Measurements from ENCODE around the gene NEO1. TPM values are rescaled to one million over a fixed set of nuclear protein-coding genes. Genes with fewer than 3 reads are reported as not detected.

NEO1 gene
- total RNA-seq, 1 donor from 2014 or later = 30.3 TPM

DNA sequence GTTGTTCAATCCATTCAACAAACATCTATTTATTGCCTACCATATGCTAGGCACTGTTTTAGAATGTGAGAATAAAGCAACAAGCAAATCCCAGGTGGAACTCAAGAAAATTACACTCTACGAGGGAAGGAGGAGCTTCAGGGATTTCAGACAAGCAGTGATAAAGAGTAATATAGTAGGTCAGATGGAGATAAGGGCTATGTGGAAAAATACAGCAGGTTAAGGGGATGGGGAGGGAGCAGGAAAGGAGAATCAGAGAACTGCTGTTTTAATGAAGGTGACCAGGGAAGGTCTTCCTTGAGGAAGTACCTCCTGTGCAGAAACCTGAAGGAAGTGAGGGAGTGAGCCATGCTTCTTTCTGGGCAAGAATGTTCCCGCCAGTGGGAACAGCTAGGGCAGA lies 47.2 kb upstream of the NEO1 start:
- Histone ChIP-seq H3K36me3 (ENCODE audit: insufficient read depth, low read length) (no peaks in the 10 kb centered on the region), H3K79me2 (ENCODE audit: insufficient read depth, low read length) (no peaks in the 10 kb centered on the region), H3K27me3 (ENCODE audit: insufficient read depth, low read length) (no peaks in the 10 kb centered on the region), H3K4me2 (ENCODE audit: low read length) (no peak overlapping the region), H4K20me1 (ENCODE audit: insufficient read depth, low read length) (no peaks in the 10 kb centered on the region), H3K4me1 (ENCODE audit: insufficient read depth, low read length) (no peaks in the 10 kb centered on the region), H2AFZ (ENCODE audit: low read depth, low read length) (no peak overlapping the region), H3K4me3 (ENCODE audit: insufficient read depth, low read depth, low read length) (no peak overlapping the region), H3K9me3 (ENCODE audit: insufficient read depth, low read depth, low read length) (no peaks in the 10 kb centered on the region), H3K9ac (ENCODE audit: low read length) (no peak overlapping the region), H3K27ac (ENCODE audit: low read depth, low read length) (no peak overlapping the region)
- Mint-ChIP-seq H3K9me3 (ENCODE audit: unreplicated experiment) (no peaks in the 10 kb centered on the region), H3K4me1 (ENCODE audit: low read depth, unreplicated experiment) (peaks cover 12% of the 10 kb centered on the region), H3K36me3 (ENCODE audit: low read depth, unreplicated experiment) (no peaks in the 10 kb centered on the region), H3K27me3 (ENCODE audit: low read depth, unreplicated experiment) (peaks cover 5% of the 10 kb centered on the region), H3K27ac (ENCODE audit: unreplicated experiment) (no peak overlapping the region), H3K4me3 (ENCODE audit: unreplicated experiment) (no peak overlapping the region)
- no peak for DNase-seq (ENCODE audit: low read depth)
- no peak for TF ChIP-seq EZH2 (IDR thresholded peaks at IDR 0.05; ENCODE audit: insufficient read depth, low read length)
- TF ChIP-seq CTCF (IDR thresholded peaks at IDR 0.05; ENCODE audit: insufficient read depth, low read depth, low read length) = no peak
- no peak for FAIRE-seq

GRCh38 chr15:73005446-73005845 lies 46.8 kb upstream of the NEO1 start:
- no peaks in the 10 kb centered on the region for H3K9me3 Mint-ChIP-seq (ENCODE audit: unreplicated experiment)
- FAIRE-seq = no peak
- Histone ChIP-seq H3K27ac (ENCODE audit: low read depth, low read length) (no peak overlapping the region), H3K9me3 (ENCODE audit: insufficient read depth, low read depth, low read length) (no peaks in the 10 kb centered on the region), H3K4me3 (ENCODE audit: insufficient read depth, low read depth, low read length) (no peak overlapping the region), H4K20me1 (ENCODE audit: insufficient read depth, low read length) (no peaks in the 10 kb centered on the region), H3K9ac (ENCODE audit: low read length) (no peak overlapping the region), H3K27me3 (ENCODE audit: insufficient read depth, low read length) (no peaks in the 10 kb centered on the region), H3K4me2 (ENCODE audit: low read length) (no peak overlapping the region), H3K36me3 (ENCODE audit: insufficient read depth, low read length) (no peaks in the 10 kb centered on the region), H3K4me1 (ENCODE audit: insufficient read depth, low read length) (no peaks in the 10 kb centered on the region), H3K79me2 (ENCODE audit: insufficient read depth, low read length) (no peaks in the 10 kb centered on the region), H2AFZ (ENCODE audit: low read depth, low read length) (no peak overlapping the region)
- no peaks in the 10 kb centered on the region for H3K36me3 Mint-ChIP-seq (ENCODE audit: low read depth, unreplicated experiment)
- no peak overlapping the region for H3K27ac Mint-ChIP-seq (ENCODE audit: unreplicated experiment)
- H3K4me3 Mint-ChIP-seq (ENCODE audit: unreplicated experiment) = no peak overlapping the region
- H3K4me1 Mint-ChIP-seq (ENCODE audit: low read depth, unreplicated experiment) = peaks cover 12% of the 10 kb centered on the region
- peaks cover 5% of the 10 kb centered on the region for H3K27me3 Mint-ChIP-seq (ENCODE audit: low read depth, unreplicated experiment)
- no peak for TF ChIP-seq EZH2 (IDR thresholded peaks at IDR 0.05; ENCODE audit: insufficient read depth, low read length)
- TF ChIP-seq CTCF (IDR thresholded peaks at IDR 0.05; ENCODE audit: insufficient read depth, low read depth, low read length) = no peak
- DNase-seq (ENCODE audit: low read depth) = no peak

DNA sequence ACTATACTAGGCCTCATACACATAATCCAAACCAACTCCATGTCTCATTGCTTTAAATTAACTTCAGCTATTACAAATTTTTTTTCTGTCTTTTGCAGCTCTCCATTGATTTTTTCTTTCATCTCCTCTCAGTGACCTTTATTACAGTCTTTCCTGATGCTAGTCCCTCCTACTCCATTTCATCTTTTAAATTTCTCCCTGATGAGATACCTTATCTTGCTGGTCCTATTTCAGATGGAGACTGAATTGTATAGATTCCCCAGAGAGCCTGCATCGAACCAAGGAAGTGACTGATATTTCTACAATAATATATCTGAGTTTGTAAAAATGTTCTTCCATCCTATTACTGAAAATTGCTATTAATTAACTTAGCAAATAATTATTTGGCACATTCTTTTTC lies 45.7 kb upstream of the NEO1 start:
- Mint-ChIP-seq H3K4me1 (ENCODE audit: low read depth, unreplicated experiment) (peaks cover 12% of the 10 kb centered on the region), H3K27me3 (ENCODE audit: low read depth, unreplicated experiment) (peaks cover 5% of the 10 kb centered on the region), H3K27ac (ENCODE audit: unreplicated experiment) (no peak overlapping the region), H3K9me3 (ENCODE audit: unreplicated experiment) (no peaks in the 10 kb centered on the region), H3K36me3 (ENCODE audit: low read depth, unreplicated experiment) (no peaks in the 10 kb centered on the region), H3K4me3 (ENCODE audit: unreplicated experiment) (no peak overlapping the region)
- Histone ChIP-seq H2AFZ (ENCODE audit: low read depth, low read length) (no peak overlapping the region), H4K20me1 (ENCODE audit: insufficient read depth, low read length) (no peaks in the 10 kb centered on the region), H3K9ac (ENCODE audit: low read length) (no peak overlapping the region), H3K4me3 (ENCODE audit: insufficient read depth, low read depth, low read length) (no peak overlapping the region), H3K27me3 (ENCODE audit: insufficient read depth, low read length) (no peaks in the 10 kb centered on the region), H3K4me2 (ENCODE audit: low read length) (no peak overlapping the region), H3K4me1 (ENCODE audit: insufficient read depth, low read length) (no peaks in the 10 kb centered on the region), H3K27ac (ENCODE audit: low read depth, low read length) (no peak overlapping the region), H3K9me3 (ENCODE audit: insufficient read depth, low read depth, low read length) (no peaks in the 10 kb centered on the region), H3K36me3 (ENCODE audit: insufficient read depth, low read length) (no peaks in the 10 kb centered on the region), H3K79me2 (ENCODE audit: insufficient read depth, low read length) (no peaks in the 10 kb centered on the region)
- FAIRE-seq (no peak), DNase-seq (ENCODE audit: low read depth) (no peak)
- no peak for TF ChIP-seq CTCF (IDR thresholded peaks at IDR 0.05; ENCODE audit: insufficient read depth, low read depth, low read length)
- TF ChIP-seq EZH2 (IDR thresholded peaks at IDR 0.05; ENCODE audit: insufficient read depth, low read length) = no peak
